Measurements from ENCODE around the gene SGK1.
"Not testable (repeated sequence)": the region's sequence is repeated elsewhere in the genome, so short reads cannot be mapped to it uniquely, and the experiment has no call there.

SGK1 gene

DNA sequence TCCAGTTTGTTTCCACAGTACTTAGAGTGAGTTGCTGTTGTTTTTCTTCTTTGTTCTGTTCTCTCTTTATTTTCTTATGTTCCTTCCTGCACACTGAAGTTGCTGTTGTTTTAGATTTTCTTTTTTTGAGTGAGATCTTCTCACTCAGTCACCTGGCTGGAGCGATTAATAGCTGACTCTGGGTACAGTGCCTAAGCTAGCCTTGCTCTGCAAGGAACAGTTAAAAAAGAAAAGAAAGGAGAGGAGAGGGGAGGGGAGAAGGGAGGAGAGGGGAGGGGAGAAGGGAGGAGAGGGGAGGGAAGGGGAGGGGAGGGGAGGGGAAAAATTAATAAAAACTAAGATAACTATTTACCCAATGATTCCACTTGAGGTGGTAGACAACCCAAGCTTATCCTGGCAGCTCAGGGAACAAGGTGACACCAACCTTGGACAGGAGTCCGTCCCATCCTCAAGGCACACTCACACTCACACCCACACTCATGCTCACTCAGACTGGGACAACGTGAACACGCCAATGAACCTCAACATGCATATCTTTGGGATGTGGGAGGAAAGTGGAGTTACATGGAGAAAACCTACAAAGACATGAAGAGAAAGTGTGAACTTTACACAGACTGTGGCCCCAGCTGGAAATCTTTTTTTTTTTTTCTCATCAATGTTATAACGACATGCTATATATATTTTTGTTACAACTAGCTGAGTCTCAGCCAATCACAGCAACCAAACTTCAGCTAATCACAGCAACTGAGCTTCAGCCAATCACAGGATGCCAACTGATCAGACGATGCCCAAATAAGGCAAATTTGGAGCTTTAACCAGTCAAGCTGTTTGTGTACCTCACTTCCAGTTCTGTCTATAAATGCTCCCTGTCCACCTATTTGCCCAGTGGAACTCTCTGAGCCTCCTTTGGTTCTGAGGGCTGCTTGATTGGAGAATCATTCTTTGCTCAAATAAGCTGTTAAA lies 124.1 kb downstream of the SGK1 start:
- in situ Hi-C loops (cut with HindIII; ENCODE audit: low sequenced_read_pairs) = no loop called here

DNA sequence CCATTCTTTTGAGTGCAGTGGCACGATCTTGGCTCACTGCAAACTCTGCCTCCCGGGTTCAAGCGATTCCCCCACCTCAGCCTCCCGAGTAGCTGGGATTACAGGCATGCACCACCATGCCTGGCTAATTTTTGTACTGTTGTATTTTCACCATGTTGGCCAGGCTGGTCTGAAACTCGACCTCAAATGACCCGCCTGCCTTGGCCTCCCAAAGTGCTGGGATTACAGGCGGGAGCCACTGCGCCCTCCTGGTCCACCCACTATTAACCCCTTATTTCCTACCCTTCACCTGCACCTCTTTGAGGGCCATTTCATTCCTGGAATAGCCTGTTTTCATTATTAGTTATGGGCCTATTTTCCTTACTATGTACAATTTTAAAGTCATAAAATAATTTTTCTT lies 125.3 kb downstream of the SGK1 start:
- in situ Hi-C loops (cut with HindIII; ENCODE audit: low sequenced_read_pairs) = not testable (repeated sequence)

DNA sequence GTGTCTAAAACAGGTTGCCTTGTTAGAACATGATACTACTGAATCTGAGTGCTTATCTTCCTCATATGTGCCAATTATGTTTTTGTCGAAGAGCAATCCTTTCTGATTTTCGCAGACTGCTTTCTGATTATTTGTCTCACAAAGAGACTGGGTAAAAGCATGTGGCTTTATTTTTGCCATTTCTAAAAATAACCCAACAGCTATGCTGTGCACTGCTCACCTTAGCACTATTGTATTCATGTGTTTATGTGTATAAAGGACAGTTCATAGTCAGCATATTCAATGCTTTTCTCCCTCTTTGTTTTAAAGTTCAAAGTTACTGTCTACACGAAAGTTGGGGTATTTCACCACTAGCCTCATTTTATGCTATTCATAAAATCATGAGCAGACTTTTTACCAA lies 127.0 kb downstream of the SGK1 start:
- in situ Hi-C loops (cut with HindIII; ENCODE audit: low sequenced_read_pairs) = no loop called here

DNA sequence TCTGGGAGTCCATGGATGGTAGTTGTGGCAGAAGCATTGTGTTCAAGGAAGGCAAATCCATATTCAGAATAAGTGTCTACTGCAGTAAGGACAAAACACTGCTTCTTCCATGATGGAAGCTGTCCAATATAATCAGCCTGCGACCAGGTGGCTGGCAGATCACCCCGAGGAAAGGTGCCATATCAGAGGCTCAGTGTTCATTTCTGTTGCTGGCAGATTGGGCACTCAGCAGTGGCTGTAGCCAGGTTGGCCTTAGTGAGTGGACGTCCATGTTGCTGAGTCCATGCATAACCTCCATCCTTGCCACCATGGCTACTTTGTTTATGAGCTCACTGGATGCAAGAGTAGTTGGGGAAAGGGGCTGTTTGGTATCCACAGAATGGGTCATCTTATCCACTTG lies 130.2 kb downstream of the SGK1 start:
- in situ Hi-C loops (cut with HindIII; ENCODE audit: low sequenced_read_pairs) = no loop called here

DNA sequence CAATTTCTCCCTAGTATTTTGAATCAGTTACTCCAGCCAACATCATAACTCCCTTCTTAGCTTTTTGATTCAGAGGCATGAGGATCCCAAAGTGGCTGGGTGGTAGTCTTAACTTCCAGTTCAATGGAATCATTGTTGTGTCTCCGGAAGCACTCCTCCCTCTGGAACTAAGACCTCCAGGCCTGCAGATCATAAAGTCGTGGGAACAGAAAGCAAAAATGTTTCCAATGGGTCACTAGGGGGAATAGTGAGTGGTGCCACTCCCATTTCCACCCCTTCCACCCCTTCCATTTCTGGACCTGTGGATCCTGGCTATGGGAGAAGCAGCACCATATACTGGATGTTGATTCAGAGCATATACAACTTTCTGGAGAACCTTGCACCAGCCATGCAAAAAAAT lies 130.8 kb downstream of the SGK1 start:
- in situ Hi-C loops (cut with HindIII; ENCODE audit: low sequenced_read_pairs) = no loop called here

DNA sequence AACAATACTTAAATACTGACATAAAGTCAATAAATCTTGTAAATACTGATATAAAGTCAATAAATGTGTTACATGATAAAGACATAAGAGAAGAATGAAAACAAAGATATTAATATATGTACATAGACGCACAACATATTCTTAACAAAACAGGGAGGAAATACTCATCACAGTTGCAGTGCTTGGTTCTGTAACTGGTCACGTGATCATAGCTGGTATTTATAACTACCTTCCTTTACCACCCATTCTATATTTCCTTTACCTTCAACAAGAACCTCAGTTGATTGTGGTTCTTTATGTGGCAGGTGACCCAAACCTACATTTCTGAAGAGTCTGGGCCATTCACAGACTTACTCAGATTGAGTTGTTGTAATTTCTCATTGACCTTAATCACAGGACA lies 131.6 kb downstream of the SGK1 start:
- in situ Hi-C loops (cut with HindIII; ENCODE audit: low sequenced_read_pairs) = no loop called here

DNA sequence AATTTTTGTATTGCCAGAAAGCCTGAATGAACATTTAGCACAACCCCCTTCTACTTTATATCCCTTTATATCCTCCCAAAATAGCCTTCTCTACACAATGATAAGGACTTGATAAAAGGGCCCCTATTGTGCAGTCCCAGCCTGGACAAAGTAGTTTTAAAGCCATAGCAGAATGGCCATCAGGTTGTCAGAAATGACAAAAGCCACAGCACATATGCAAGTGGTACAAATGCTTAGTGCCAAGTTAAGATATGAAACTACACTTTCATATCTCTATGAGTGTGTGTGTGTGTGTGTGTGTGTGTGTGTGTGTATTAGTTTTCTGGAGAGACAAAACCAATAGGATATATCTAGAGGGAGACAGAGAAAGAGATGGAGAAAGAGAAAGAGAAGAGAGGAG lies 132.6 kb downstream of the SGK1 start:
- in situ Hi-C loops (cut with HindIII; ENCODE audit: low sequenced_read_pairs) = no loop called here

DNA sequence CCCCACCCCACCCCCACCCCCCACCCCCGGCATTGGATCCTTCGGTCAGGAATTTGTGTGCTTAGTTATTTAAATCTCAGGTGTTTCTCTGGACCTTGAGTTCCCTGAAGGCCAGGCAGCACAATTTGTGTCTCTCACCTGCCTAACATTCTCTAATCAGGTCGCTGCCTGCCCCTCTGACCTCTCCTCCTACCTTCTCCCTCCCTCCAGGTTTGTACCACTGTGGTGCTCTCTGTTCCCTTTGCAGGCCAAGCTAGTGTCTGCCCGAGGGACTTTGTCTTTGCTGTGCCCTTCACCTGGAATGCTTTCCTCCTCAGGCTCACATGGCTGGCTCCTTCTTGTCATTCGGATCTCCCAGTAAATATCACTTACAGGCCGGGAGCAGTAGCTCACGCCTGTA lies 134.1 kb downstream of the SGK1 start:
- in situ Hi-C loops (cut with HindIII; ENCODE audit: low sequenced_read_pairs) = no loop called here

DNA sequence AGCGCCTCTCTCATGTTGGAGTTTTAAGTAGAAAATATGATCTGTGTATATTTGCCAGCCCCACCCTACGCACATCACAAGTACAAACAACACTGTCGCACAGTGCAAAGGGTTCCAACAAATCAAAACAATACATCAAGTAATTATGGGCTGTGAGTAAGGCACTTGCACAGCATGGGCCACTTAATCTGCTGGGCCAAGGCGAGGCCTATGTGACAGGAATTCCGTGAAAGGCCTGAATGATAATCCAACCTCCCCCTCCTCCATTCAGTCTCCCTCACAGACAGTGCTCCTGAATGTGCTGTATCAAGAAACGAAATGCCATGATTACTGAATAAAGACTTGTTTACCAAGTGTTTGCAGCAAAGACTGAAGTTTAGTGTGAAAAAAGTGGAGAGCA lies 135.4 kb downstream of the SGK1 start:
- in situ Hi-C loops (cut with HindIII; ENCODE audit: low sequenced_read_pairs) = no loop called here

DNA sequence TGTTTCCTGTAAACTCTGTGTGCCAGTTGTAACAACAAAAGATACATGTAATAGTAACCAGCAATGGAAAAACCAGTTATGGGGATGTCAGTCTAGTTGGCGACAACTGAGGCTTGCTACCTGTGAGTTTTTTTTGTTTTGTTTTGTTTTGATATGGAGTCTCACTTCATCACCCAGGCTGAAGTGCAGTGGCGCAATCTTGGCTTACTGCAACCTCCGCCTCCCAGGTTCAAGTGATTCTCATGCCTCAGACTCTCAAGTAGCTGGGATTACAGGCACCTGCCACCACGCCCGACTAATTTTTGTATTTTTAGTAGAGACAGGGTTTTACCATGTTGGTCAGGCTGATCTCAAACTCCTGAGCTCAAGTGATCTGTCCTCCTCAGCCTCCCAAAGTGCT lies 136.2 kb downstream of the SGK1 start:
- in situ Hi-C loops (cut with HindIII; ENCODE audit: low sequenced_read_pairs) = not testable (repeated sequence)

DNA sequence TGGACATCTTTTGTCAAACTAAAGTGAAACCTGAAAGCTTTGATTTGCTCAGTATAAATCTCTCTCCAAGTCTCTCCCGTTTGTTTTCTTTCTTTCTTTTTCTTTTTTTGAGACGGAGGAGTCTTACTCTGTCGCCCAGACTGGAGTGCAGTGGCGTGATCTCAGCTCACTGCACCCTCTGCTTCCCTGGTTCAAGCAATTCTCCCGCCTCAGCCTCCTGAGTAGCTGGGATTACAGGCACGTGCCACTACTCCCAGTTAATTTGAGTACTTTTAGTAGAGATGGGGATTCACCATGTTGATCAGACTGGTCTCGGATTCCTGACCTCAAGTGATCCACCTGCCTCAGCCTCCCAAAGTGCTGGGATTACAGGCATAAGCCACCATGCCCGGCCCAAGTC lies 136.7 kb downstream of the SGK1 start:
- in situ Hi-C loops (cut with HindIII; ENCODE audit: low sequenced_read_pairs) = not testable (repeated sequence)

DNA sequence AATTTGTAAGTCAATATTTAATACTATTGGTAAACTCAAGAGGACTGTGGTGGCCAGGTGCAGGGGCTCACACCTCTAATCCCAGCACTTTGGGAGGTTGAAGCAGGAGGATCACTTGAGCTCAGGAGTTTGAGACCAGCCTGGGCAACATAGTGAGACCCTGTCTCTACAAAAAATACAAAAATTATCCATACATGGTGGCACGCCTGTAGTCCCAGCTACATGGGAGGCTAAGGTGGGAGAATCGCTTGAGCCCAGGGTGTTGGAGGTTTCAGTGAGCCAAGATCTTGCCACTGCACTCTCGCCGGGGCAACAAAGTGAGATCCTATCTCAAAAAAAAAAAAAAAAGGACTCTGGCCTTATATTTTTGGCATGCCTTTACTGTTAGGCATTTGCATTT lies 137.4 kb downstream of the SGK1 start:
- in situ Hi-C loops (cut with HindIII; ENCODE audit: low sequenced_read_pairs) = not testable (repeated sequence)

DNA sequence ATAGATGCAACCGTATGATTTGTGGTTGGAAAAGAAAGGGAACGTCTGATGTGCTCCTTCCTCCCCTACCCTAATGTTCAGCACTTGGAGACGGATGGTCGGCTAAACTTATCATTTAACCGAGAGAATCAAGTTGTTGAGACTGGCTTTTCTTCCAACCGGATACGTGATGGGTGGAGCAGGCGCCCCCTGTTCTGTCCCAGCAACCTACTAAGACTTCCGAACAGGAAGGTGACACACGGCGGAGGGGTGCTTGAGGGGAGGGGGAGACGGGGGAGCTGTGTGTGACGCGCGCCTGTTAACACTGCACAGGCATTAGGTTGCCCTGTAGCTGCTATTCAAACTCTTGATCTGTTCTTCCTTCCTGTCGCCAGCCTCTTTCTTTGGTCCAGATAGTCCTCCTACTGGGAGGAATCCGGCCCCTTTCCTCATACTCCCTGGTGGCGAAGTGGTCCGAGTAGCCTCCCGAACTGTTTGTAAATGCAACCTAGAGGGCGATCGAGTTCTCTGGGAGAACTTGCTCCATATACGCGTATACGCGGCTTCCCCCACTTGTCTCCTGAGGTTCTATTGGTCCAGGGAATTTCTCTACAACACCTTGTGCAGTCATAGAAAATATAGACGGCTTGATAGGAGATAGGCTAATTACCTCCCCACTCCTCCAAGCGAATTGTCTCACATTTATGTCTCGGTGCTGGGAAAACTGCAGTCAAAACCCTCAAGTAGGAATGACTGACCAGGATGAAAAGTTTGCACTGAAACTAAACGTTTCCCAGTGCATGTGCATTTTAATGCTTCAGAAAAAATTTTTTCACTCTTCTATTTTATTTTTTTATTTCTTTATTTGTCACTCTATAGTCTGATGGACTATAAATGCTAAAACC lies 139.5 kb downstream of the SGK1 start:
- in situ Hi-C loops (cut with HindIII; ENCODE audit: low sequenced_read_pairs) = no loop called here

DNA sequence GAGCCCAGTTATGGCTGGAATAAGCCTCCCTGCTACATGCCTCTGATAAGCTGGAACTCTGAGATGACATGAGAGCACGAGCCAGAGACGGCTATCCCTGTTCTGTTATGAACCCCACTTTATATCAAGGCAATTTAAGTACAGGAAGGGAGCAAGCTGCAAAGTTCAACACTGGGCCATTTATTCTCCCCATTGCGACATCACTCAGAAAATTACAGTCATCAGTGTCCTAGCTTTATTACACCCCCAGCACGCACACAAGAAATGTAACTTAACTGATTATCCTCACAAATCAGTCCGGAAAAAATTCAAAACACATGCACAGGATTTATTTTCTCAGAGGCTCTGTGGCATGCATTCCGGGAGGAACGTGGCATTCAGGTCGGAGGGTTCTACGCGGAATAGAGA lies 140.2 kb downstream of the SGK1 start:
- in situ Hi-C loops (cut with HindIII; ENCODE audit: low sequenced_read_pairs) = no loop called here

DNA sequence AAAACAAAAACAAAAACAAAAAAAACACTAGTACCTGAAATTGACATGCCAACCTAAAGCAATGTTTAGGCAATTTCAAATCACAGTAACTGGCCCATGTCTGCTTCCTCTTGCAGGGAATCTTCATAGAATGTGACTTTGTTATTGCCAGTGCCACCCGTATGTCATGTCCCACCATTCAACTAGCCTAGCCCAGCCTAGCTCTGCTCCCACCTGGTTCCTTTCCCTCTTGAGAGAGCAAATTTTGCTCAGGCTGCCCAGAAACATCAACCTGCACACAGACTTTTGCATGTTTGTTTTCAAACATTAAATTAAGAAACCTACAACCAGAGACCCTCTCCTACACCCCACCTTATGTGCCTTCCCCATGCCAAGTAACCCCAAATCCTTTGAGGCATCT lies 140.7 kb downstream of the SGK1 start:
- in situ Hi-C loops (cut with HindIII; ENCODE audit: low sequenced_read_pairs) = no loop called here

DNA sequence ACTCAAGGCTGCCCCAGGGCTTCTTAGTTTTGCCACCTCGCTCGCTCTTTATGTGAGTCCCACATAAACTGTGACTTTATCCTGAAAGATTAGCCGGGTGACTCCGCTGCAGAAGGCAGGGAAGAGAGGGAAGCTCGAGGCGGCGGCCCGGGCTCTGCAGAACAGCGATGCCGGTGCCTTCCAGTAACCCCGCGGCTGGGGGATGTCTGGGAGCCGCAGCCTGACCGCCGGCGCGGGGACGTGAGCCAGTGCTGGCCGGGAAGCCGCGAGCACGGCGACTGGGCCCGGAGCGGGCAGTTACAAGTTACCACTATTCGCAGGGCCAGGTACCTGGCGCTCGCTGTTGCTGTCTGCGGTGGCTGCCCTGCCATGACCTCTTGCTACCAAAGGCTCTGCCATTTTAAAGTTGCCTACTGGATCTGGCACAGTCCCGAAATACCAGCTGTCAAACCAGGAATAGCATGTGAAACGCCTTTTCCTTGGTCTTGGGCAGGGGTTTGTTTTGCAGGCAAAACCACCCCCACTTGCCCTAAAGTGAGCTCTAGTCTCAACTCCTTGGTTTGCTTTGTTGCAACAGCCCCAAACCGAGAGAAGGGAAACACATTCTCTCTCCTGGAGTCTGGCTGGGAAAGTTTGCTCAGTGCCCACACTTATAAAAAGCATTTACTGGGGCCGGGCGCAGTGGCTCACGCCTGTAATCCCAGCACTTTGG lies 141.5 kb downstream of the SGK1 start:
- in situ Hi-C loops (cut with HindIII; ENCODE audit: low sequenced_read_pairs) = no loop called here

DNA sequence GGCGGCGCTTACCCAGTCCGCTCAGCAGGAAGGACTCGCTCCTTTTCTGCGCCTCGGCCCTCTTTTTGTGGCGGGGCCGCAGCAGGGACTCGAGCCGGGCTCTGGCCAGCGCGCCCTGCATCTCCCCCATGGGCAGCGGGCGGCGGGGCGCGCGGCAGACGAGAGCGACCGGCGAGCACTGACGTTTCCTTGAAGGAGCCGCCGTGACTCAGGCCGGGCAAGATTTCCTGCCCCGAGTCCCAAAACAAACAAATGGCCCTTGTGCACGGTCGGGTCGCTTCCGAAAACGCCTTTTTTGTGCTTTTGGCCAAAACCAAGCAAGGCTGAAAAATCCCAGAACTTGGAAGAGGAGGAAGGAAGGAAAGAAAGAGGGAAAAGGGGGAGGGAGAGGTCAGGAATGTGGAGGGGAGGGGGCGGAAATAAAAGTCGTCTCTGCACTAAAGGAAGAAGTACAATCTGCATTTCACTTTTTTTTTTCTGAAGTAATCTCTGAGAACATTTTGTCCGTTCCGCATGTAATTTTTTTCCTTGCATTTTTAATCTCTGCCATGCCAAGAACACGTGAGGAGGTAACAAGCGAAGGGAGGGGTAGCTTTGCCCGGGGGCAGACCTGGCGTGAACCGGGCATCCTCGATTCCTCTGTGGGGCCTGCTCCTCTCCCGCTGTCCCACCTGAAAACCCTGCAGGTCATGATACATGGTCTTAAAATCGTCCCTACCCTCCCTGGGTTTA lies 142.2 kb downstream of the SGK1 start:
- in situ Hi-C loops (cut with HindIII; ENCODE audit: low sequenced_read_pairs) = no loop called here

DNA sequence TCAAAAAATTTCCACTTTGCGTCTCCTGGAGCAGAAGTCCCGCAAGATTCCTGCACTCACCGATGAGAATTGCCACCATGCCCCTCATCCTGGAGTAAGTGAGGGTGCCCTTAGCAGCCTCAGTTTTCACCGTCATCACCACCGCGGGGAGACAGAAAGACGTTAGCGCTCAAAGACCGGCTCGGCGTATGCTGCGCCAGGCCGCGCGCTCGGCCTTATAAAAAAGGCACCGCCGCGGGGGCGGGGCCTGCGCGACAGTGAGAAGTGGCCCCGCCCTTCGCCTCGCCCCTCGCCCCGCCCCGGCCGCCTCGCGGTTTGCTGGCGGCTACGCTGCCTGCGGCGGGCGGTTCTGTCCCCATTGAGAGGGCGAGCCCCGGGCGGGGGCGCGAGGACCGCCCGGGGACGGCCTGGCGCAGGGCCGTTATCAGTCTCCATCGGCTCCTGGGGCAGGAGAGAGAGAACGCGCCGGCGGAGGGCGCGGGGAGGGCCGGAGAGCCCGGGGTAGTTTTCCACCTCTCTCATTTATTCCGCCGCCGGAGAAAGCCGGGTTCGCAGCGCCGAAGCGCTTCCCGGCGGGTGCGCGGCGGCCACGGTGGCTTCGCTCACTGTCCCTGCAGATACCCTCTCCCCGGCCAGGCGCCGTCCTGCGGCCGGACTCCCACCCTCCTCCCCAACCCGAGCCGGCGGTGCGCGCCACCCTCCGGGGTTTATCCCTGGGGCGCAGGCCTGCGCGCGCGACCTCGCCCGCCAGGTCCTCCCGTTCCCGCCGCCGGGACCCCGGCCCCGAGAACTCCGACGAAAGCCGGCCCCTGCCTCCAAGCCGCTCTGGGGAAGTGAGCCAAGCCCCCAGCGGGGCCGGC lies 143.0 kb downstream of the SGK1 start:
- in situ Hi-C loops (cut with HindIII; ENCODE audit: low sequenced_read_pairs) = no loop called here

DNA sequence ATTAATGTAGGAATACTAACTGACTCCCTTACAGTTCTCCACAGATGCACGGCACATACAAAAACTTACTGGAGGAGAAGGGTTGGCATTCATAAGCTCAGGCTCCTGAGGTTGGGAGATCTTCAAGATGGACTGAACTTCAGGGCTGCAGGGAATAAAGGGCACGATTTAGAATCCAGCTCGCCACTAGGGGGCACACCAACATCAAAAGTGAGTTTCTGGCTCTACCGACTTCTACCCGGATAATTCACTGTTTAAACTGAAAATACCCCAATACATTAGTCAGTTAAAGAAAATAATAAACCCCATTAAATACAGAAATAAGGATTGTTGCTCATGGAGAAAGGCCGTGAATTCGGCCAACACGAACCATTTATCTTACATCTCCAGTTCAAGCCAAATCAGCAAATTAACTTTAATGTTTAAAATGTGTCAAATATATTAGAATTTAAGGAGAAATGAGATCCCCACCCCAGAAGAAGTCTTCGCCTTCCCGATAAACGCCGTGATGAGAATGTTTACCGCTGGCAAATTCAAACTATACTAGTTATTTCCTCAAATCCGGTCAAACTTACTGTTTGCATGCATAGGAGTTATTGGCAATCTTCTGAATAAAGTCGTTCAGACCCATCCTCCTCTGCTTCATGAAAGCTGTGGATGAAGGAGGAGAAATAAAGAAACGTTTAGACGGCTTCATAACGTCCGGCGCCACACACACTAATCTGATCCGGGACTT lies 143.8 kb downstream of the SGK1 start:
- in situ Hi-C loops (cut with HindIII; ENCODE audit: low sequenced_read_pairs) = no loop called here
